ENCODE measurements around the gene MRPS23. TPM values are rescaled to one million over a fixed set of nuclear protein-coding genes. Genes with fewer than 3 reads are reported as not detected.

Gene MRPS23
- total RNA-seq, 3 donors from 2014 or later (not counting 1 experiment from before 2014, with no cell fraction given), result 12.8 to 17.3 (median 17.2) TPM

GRCh38 chr17:57877803-57878377 is 28.0 kb upstream of the MRPS23 start:
- Mint-ChIP-seq H3K4me1 (no peaks in the 10 kb centered on the region), H3K27ac (no peak overlapping the region), H3K27me3 (ENCODE audit: low read depth in 2 of 2) (peaks cover 6 to 19% of the 10 kb centered on the region in 2 donors), H3K4me3 (no peak overlapping the region), H3K36me3 (no peaks in the 10 kb centered on the region), H3K9me3 (no peaks in the 10 kb centered on the region)
- H3K36me3 ChIP-seq (ENCODE audit: control insufficient read depth, insufficient read depth, low read length), result no peaks in the 10 kb centered on the region
- WGBS (ENCODE audit: insufficient coverage), result 74% methylated on average over 9 of the region's 9 CpGs
- H3K9me3 ChIP-seq (ENCODE audit: control insufficient read depth, insufficient read depth, low read length), result no peaks in the 10 kb centered on the region
- no peak overlapping the region for H3K27ac ChIP-seq (ENCODE audit: low read length)
- ATAC-seq, result no peak
- H3K27me3 ChIP-seq (ENCODE audit: control insufficient read depth, insufficient read depth, low read length), result peaks cover 13% of the 10 kb centered on the region
- intact Hi-C loops (cut with micrococcal nuclease), result no loop called here
- H3K4me3 ChIP-seq (ENCODE audit: low read length), result no peak overlapping the region
- no peak for TF ChIP-seq CTCF (IDR thresholded peaks at IDR 0.05)
- DNase-seq, result no peak
- peaks cover 24% of the 10 kb centered on the region for H3K4me1 ChIP-seq (ENCODE audit: control insufficient read depth, insufficient read depth, low read length)

- Mint-ChIP-seq H3K27me3 (ENCODE audit: low read depth in 2 of 2) (peaks cover 10 to 27% of the 10 kb centered on the region in 2 donors), H3K4me1 (peaks cover 0 to 4% of the 10 kb centered on the region in 2 donors), H3K9me3 (no peaks in the 10 kb centered on the region), H3K36me3 (no peaks in the 10 kb centered on the region), H3K4me3 (no peak overlapping the region), H3K27ac (no peak overlapping the region)
- Histone ChIP-seq H3K4me3 (ENCODE audit: low read length) (no peak overlapping the region), H3K9me3 (ENCODE audit: control insufficient read depth, insufficient read depth, low read length) (no peaks in the 10 kb centered on the region), H3K27ac (ENCODE audit: low read length) (no peak overlapping the region), H3K4me1 (ENCODE audit: control insufficient read depth, insufficient read depth, low read length) (peaks cover 34% of the 10 kb centered on the region), H3K36me3 (ENCODE audit: control insufficient read depth, insufficient read depth, low read length) (no peaks in the 10 kb centered on the region), H3K27me3 (ENCODE audit: control insufficient read depth, insufficient read depth, low read length) (peaks cover 17% of the 10 kb centered on the region)
- intact Hi-C loops (cut with micrococcal nuclease), result no loop called here
- DNase-seq (no peak), ATAC-seq (no peak)
- no peak for TF ChIP-seq CTCF (IDR thresholded peaks at IDR 0.05)
- 70% methylated on average over 2 of the region's 2 CpGs for WGBS (ENCODE audit: insufficient coverage)
Measured at GRCh38 chr17:57876866-57877237, 27.0 kb upstream of the MRPS23 start.

GRCh38 chr17:57876023-57876865 is 26.4 kb upstream of the MRPS23 start:
- H3K36me3 Mint-ChIP-seq, result no peaks in the 10 kb centered on the region

More at GRCh38 chr17:57876023-57876865, 26.4 kb upstream of the MRPS23 start:
- WGBS (ENCODE audit: insufficient coverage), result 83% methylated on average over 15 of the region's 15 CpGs
- no peak for TF ChIP-seq CTCF (IDR thresholded peaks at IDR 0.05)
- no peak for DNase-seq
- Histone ChIP-seq H3K36me3 (ENCODE audit: control insufficient read depth, insufficient read depth, low read length) (no peaks in the 10 kb centered on the region), H3K4me3 (ENCODE audit: low read length) (no peak overlapping the region), H3K4me1 (ENCODE audit: control insufficient read depth, insufficient read depth, low read length) (peaks cover 34% of the 10 kb centered on the region), H3K27ac (ENCODE audit: low read length) (no peak overlapping the region), H3K27me3 (ENCODE audit: control insufficient read depth, insufficient read depth, low read length) (peaks cover 17% of the 10 kb centered on the region), H3K9me3 (ENCODE audit: control insufficient read depth, insufficient read depth, low read length) (no peaks in the 10 kb centered on the region)
- Mint-ChIP-seq H3K9me3 (no peaks in the 10 kb centered on the region), H3K27me3 (ENCODE audit: low read depth in 2 of 2) (peaks cover 12 to 29% of the 10 kb centered on the region in 2 donors), H3K4me1 (peaks cover 0 to 5% of the 10 kb centered on the region in 2 donors), H3K4me3 (no peak overlapping the region), H3K27ac (no peak overlapping the region)
- ATAC-seq, result no peak
- intact Hi-C loops (cut with micrococcal nuclease), result no loop called here

Data from natural killer cell (primary cell).